ENCODE results near the gene FKRP. TPM values are rescaled to one million over a fixed set of nuclear protein-coding genes. Genes with fewer than 3 reads are reported as not detected.

FKRP gene, protein sequence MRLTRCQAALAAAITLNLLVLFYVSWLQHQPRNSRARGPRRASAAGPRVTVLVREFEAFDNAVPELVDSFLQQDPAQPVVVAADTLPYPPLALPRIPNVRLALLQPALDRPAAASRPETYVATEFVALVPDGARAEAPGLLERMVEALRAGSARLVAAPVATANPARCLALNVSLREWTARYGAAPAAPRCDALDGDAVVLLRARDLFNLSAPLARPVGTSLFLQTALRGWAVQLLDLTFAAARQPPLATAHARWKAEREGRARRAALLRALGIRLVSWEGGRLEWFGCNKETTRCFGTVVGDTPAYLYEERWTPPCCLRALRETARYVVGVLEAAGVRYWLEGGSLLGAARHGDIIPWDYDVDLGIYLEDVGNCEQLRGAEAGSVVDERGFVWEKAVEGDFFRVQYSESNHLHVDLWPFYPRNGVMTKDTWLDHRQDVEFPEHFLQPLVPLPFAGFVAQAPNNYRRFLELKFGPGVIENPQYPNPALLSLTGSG
- 19.2 and 29.4 TPM in 2 replicates for total RNA-seq

DNA sequence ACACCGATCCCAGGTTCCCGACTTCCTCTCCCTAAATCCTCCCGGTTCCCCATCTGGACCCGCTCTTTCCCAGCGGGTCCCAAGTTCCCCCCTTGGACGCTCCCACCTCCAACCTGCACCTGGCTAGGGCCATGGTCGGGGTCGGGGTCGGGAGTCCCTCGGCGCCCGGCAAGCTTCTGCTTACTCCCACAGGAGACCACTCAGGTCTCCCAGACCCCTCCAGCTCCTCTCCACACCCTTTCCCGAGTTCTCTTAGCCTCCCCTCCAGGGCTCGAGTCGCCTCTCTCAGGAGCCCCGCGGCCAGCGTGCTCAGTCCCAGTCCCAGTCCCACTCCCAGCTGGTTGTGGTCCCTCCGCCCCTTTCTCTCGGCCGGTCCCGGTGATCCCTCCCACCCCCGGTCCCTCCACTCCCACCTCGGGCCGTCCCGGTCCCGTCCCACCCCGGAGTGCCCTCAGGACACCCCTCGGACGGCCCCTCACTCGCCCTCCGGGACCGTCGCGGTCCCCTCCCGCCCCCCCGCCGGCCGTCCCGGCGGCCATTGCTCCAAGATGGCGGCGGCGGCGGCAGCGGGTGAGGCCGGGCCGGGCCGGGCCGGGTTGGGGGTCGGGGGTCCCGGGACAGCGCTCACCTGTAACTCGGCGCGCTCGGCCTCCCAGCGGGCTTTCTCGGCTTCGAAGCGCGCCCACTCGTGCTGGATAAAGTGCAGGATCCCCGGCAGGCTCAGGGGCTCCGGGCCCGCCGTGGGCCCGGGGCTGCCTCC, at the start of gene FKRP:
Gene FKRP, plus strand, starts transcription at position 537 of the 760 bp plus-strand sequence. CDS start 9,394 bp downstream, outside the sequence.

DNA sequence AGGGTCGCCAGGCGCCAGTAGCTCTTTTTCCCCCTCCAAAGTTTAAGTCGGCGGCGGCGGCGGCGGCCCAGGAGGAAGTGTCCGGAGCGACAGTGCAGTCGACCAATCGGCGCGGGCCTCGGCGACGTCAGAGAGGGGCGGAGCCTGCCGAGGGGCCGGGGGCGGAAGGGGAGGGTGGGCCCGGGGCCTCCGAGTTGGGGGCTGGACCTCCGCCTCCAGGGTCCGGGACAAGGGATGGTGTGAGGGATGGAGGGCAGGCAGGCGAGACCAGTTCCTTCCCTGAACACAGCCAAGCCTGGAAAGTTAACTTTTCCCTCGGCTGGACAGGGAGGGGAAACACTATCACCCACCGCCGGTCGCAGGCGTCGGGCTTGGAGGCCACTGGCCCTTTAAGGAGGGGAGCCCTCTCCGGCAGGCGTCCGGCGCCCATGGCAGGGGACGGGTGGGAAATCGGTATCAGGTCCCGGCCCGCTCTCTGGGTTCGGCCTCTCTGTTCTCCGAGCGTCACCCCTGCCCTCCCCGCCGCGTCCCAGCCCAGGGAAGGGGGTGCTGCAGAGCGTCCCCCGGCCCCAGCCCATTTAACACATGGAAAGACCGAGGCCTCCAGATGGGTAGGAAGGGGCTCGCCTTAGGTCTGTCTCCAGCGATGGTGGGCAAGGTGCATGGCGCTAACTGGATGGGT, 28.7 kb upstream of the FKRP start, which contains the start of gene PRKD2:
Gene PRKD2, minus strand, starts transcription at position 81 of the 682 bp plus-strand sequence. CDS start 744 bp downstream, outside the sequence.

DNA sequence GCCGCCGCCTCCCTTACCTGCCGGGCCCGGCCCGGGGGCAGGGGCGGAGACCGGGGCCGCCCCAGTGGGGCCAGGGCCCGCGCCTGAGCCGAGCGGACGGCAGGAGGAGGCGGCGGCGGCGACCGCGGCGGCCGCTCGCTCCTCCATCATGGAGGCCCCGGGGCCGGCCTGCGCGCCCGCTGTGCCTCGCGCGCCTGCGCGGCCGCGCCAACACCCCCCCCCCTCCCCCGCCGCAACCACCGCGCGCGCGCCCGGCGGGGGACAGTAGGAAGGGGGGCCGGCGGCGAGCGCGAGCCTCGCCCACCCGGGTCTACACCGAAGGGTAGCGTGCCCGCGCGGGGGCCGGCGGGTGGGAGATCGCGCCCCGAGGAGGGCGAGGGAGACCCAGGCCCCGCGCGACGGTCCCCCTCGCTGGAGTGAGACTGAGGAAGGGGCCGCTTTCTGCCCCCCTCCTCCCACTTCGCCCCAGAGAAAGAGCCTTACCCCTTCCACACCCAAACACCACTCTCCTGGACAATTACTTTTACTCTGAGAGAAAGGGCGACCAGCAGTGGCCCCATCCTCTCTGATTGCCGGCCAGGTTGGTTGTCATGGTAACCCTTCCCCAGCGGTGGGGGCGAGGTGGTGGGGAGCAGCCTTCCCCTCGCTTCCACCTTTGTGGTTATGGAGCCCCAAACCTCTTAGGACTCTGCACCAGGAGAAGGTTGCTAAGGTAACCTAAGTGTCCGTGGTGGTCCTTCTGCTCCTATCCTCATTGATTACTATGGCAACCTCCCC, 612 bp downstream of the FKRP start, which contains the start of gene STRN4:
Gene STRN4, minus strand, starts transcription at position 170 of the 777 bp plus-strand sequence. Its CDS starts 20 bp downstream, at position 150.

DNA sequence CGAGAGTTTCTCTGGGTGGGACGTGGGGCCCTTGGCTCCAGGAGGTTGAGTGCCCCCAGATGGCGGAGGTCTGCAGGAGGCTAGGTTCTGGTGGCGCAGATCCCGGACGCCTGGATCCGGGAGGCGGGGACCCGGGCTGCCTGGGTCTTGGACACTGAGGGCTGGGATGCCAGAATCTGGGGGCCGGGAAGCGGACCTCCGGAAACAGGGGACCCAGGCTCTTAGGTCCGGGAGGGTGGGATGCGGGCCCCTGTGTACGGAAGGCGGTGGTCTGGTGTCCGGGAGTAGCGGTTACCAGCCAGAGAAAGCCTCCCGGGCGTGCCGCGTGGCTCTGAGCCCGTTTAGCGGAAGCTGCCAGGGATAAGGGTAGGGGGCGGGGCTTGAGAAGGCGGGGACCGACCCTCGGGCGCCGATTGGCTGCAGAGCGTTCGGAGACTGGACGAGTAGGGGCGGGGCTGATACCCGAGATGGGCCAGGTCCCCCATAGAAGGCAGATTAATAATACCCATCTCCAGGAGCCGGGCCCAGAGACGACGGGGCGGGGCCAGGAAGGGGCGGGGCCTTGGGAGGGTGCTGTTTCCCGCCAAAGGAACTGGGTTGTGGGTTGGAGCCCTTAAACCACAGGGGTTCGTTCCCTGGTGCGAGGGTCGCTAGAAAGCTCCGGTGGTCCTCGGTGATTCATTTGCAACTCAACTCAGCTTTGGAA, 42.6 kb downstream of the FKRP start, which contains the start of gene SLC1A5:
Gene SLC1A5, minus strand, starts transcription at position 333 of the 706 bp plus-strand sequence. CDS start 629 bp downstream, outside the sequence.

Other genes starting within 250 kb of the FKRP start
- gene CALM3, start 144.7 kb upstream of the FKRP start, total RNA-seq, result 245 and 374 TPM in 2 replicates
- 2.9 and 6.8 TPM in 2 replicates for gene PTGIR, start 121.0 kb upstream of the FKRP start, total RNA-seq
- gene GNG8, start 109.9 kb upstream of the FKRP start, total RNA-seq, result not detected in 2 replicates
- gene DACT3, start 84.9 kb upstream of the FKRP start, total RNA-seq, result 6.5 and 15.5 TPM in 2 replicates
- gene PRKD2, start 28.9 kb upstream of the FKRP start, total RNA-seq, result 17.4 and 23.0 TPM in 2 replicates
- gene STRN4, start 393 bp downstream of the FKRP start, total RNA-seq, result 44.2 and 97.3 TPM in 2 replicates
- 126 and 275 TPM in 2 replicates for gene SLC1A5, start 42.5 kb downstream of the FKRP start, total RNA-seq
- gene AP2S1, start 104.8 kb downstream of the FKRP start, total RNA-seq, result 169 and 172 TPM in 2 replicates
- 44.7 and 49.3 TPM in 2 replicates for gene ARHGAP35, start 114.9 kb downstream of the FKRP start, total RNA-seq

All from smooth muscle cell of trachea (primary cell).